Measurements from ENCODE around the gene OR52B2. TPM values are rescaled to one million over a fixed set of nuclear protein-coding genes. Genes with fewer than 3 reads are reported as not detected.
"Not testable (repeated sequence)": the region's sequence is repeated elsewhere in the genome, so short reads cannot be mapped to it uniquely, and the experiment has no call there.

The OR52B2 gene
- total RNA-seq, 1 experiment from 2014 or later = not detected

DNA sequence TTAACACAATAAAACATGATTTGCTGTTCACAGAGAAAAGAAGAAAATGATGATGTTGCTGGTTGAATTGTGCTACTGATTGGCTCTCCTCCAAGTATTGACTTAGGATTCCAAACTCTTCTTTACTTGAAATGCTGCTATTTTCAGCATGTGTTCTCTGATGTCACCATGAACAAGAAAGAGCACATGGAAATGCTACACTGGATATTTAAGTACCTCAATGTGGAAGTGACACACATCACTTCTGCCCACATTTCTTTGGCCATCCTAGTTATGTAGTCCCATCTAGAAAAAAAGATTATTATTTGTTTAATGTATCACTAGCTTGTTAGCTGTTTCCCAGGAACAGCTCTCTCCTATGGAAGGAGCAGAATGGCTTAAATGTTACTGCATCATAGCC is 27.2 kb downstream of the OR52B2 start (continued):
- TF ChIP-seq, protein P1, sequence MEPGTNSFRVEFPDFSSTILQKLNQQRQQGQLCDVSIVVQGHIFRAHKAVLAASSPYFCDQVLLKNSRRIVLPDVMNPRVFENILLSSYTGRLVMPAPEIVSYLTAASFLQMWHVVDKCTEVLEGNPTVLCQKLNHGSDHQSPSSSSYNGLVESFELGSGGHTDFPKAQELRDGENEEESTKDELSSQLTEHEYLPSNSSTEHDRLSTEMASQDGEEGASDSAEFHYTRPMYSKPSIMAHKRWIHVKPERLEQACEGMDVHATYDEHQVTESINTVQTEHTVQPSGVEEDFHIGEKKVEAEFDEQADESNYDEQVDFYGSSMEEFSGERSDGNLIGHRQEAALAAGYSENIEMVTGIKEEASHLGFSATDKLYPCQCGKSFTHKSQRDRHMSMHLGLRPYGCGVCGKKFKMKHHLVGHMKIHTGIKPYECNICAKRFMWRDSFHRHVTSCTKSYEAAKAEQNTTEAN (CRISPR knock-in tag; IDR thresholded peaks at IDR 0.05) = no peak
- TF ChIP-seq TP53 (CRISPR knock-in tag; IDR thresholded peaks at IDR 0.05) = no peak

DNA sequence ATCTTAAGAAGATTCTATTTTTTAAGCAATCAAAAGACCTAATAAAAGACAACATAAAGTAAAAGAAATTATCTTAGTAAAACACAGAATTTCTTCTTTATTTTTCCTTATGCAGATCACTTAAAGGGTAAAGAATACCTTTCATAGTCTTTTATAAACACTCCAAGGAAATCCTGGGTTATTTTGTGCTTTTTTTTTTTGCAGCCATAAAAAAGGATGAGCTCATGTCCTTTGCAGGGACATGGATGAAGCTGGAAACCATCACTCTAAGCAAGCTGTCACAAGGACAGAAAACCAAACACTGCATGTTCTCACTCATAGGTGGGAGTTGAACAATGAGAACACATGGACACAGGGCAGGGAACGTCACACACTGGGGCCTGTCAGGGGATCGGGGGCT is 34.2 kb downstream of the OR52B2 start:
- H3K36me3 Mint-ChIP-seq; H3K27me3 Mint-ChIP-seq (ENCODE audit: low read depth); H3K9me3 Mint-ChIP-seq; H3K4me3 Mint-ChIP-seq; ATAC-seq; H3K27ac Mint-ChIP-seq; POLR2A ChIA-PET; CTCF ChIA-PET; H3K4me1 Mint-ChIP-seq; DNase-seq (ENCODE audit: low spot score): not testable (repeated sequence)

DNA sequence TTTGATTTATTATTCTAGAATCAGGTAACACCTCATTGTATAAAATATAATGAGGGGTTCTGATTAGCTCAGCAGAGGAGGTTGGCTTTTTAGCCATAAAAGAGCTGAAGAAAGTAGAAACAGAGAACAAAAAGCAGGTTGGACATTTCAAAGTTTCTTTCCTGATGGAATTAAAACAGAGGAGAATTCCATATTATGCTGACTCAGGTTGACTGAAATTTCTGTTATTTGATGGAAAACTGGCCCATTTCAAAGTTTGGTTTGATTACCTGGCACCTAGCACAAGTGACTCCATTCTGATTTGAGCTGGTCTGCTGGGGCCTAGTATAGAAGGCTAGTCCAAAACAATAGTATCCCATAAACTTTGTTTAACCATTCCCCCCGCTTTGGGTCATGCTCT is 37.7 kb downstream of the OR52B2 start:
- POLR2A ChIA-PET = no interaction called here
- ATAC-seq (no peak), DNase-seq (ENCODE audit: low spot score) (no peak)
- Mint-ChIP-seq H3K27ac (no peak overlapping the region), H3K4me1 (no peaks in the 10 kb centered on the region), H3K36me3 (no peaks in the 10 kb centered on the region), H3K27me3 (ENCODE audit: low read depth) (no peaks in the 10 kb centered on the region), H3K9me3 (no peaks in the 10 kb centered on the region), H3K4me3 (no peak overlapping the region)
- CTCF ChIA-PET = interaction anchor here (1.5 kb wide), 1 partner anchor 231 kb away, joined by 3 read pairs; no protein-coding TSS in a partner anchor
- no peak for TF ChIP-seq ZNF219 (CRISPR knock-in tag; IDR thresholded peaks at IDR 0.05; ENCODE audit: borderline replicate concordance)
- TF ChIP-seq NFATC4 (CRISPR knock-in tag; IDR thresholded peaks at IDR 0.05) = no peak
- no peak for TF ChIP-seq CDX4 (CRISPR knock-in tag; IDR thresholded peaks at IDR 0.05; ENCODE audit: borderline replicate concordance)
- TF ChIP-seq JAZF1 (CRISPR knock-in tag; IDR thresholded peaks at IDR 0.05) = no peak
- no peak for TF ChIP-seq ERG (CRISPR knock-in tag; IDR thresholded peaks at IDR 0.05)
- no peak for TF ChIP-seq TEAD4 (CRISPR knock-in tag; IDR thresholded peaks at IDR 0.05)
- TF ChIP-seq KAT7 (CRISPR knock-in tag; IDR thresholded peaks at IDR 0.05; ENCODE audit: borderline replicate concordance) = no peak
- TF ChIP-seq, protein P2, sequence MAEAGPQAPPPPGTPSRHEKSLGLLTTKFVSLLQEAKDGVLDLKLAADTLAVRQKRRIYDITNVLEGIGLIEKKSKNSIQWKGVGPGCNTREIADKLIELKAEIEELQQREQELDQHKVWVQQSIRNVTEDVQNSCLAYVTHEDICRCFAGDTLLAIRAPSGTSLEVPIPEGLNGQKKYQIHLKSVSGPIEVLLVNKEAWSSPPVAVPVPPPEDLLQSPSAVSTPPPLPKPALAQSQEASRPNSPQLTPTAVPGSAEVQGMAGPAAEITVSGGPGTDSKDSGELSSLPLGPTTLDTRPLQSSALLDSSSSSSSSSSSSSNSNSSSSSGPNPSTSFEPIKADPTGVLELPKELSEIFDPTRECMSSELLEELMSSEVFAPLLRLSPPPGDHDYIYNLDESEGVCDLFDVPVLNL (CRISPR knock-in tag; IDR thresholded peaks at IDR 0.05; ENCODE audit: borderline replicate concordance, low read depth) = no peak
- no peak for TF ChIP-seq FOXP1 (CRISPR knock-in tag; IDR thresholded peaks at IDR 0.05; ENCODE audit: borderline replicate concordance)
- no peak for TF ChIP-seq ZNF121 (CRISPR knock-in tag; IDR thresholded peaks at IDR 0.05)
- TF ChIP-seq ARID4B (CRISPR knock-in tag; IDR thresholded peaks at IDR 0.05; ENCODE audit: borderline replicate concordance) = no peak
- no peak for TF ChIP-seq TEAD1 (CRISPR knock-in tag; IDR thresholded peaks at IDR 0.05)
- TF ChIP-seq, protein P3, sequence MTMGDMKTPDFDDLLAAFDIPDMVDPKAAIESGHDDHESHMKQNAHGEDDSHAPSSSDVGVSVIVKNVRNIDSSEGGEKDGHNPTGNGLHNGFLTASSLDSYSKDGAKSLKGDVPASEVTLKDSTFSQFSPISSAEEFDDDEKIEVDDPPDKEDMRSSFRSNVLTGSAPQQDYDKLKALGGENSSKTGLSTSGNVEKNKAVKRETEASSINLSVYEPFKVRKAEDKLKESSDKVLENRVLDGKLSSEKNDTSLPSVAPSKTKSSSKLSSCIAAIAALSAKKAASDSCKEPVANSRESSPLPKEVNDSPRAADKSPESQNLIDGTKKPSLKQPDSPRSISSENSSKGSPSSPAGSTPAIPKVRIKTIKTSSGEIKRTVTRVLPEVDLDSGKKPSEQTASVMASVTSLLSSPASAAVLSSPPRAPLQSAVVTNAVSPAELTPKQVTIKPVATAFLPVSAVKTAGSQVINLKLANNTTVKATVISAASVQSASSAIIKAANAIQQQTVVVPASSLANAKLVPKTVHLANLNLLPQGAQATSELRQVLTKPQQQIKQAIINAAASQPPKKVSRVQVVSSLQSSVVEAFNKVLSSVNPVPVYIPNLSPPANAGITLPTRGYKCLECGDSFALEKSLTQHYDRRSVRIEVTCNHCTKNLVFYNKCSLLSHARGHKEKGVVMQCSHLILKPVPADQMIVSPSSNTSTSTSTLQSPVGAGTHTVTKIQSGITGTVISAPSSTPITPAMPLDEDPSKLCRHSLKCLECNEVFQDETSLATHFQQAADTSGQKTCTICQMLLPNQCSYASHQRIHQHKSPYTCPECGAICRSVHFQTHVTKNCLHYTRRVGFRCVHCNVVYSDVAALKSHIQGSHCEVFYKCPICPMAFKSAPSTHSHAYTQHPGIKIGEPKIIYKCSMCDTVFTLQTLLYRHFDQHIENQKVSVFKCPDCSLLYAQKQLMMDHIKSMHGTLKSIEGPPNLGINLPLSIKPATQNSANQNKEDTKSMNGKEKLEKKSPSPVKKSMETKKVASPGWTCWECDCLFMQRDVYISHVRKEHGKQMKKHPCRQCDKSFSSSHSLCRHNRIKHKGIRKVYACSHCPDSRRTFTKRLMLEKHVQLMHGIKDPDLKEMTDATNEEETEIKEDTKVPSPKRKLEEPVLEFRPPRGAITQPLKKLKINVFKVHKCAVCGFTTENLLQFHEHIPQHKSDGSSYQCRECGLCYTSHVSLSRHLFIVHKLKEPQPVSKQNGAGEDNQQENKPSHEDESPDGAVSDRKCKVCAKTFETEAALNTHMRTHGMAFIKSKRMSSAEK (CRISPR knock-in tag; IDR thresholded peaks at IDR 0.05; ENCODE audit: borderline replicate concordance) = no peak
- no peak for TF ChIP-seq ZNF416 (CRISPR knock-in tag; IDR thresholded peaks at IDR 0.05)

Data from WTC11 (cell line).